GM18505 (cell line): ENCODE measurements around the gene TAP1.
"Not testable (repeated sequence)": the region's sequence is repeated elsewhere in the genome, so short reads cannot be mapped to it uniquely, and the experiment has no call there.

ENCODE experiments used
- ATAC-seq: cut with Tn5 transposase; IDR thresholded peaks from one replicate; pipeline ENCODE4 v1.9.1; 2021; ENCODE audit not compliant: unreplicated experiment
- POLR2A ChIP-seq: IDR thresholded peaks from 4 replicates; pipeline ENCODE4 v1.6.1; 2011; ENCODE audit warnings: borderline replicate concordance; ENCODE audit not compliant: insufficient read depth, insufficient read length; ENCODE audit errors: extremely low read depth

TAP1 gene, protein sequence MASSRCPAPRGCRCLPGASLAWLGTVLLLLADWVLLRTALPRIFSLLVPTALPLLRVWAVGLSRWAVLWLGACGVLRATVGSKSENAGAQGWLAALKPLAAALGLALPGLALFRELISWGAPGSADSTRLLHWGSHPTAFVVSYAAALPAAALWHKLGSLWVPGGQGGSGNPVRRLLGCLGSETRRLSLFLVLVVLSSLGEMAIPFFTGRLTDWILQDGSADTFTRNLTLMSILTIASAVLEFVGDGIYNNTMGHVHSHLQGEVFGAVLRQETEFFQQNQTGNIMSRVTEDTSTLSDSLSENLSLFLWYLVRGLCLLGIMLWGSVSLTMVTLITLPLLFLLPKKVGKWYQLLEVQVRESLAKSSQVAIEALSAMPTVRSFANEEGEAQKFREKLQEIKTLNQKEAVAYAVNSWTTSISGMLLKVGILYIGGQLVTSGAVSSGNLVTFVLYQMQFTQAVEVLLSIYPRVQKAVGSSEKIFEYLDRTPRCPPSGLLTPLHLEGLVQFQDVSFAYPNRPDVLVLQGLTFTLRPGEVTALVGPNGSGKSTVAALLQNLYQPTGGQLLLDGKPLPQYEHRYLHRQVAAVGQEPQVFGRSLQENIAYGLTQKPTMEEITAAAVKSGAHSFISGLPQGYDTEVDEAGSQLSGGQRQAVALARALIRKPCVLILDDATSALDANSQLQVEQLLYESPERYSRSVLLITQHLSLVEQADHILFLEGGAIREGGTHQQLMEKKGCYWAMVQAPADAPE

GRCh38 chr6:32853541-32854375 is at the start of gene TAP1, which contains the start of gene PSMB9:
Gene TAP1 (minus strand): TSS chr6:32853704. CDS start chr6:32853636, 68 bp downstream.
Gene PSMB9 (plus strand): TSS chr6:32854192. CDS start chr6:32854230, 38 bp downstream.
- TF ChIP-seq POLR2A: peak; percentile 98

GRCh38 chr6:32895006-32895345 is 41.5 kb upstream of the TAP1 start:
- peak; percentile 13 for ATAC-seq
- no peak for TF ChIP-seq POLR2A

More at GRCh38 chr6:32853541-32854375, at the start of gene TAP1, which contains the start of gene PSMB9:
- ATAC-seq: peak; percentile 80

- ATAC-seq: peak; percentile 93
- peak; percentile 88 for TF ChIP-seq POLR2A
Measured at GRCh38 chr6:32894085-32895005, 40.8 kb upstream of the TAP1 start.

DNA sequence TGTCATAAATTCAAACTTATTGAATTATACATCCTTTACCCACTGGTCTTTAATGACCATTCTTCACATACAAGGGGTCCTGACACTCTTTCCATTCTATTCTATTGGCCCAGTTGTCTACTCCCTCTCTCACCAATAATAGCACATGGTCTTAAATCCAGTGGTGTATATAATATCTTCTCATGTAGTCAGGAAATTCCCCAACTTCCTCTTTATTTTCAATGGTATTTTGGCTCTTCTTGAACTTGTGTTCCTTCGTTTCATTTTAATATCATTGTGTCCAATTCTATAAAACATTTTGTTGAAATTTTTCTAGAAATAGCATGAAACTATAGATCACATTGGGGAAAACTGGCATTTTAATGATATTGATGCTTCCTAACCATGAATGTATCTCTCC is 37.3 kb upstream of the TAP1 start:
- no peak for ATAC-seq
- no peak for TF ChIP-seq POLR2A

- ATAC-seq: no peak
- no peak for TF ChIP-seq POLR2A
Measured at GRCh38 chr6:32889533-32889932, 36.0 kb upstream of the TAP1 start.

GRCh38 chr6:32888576-32888975 is 35.1 kb upstream of the TAP1 start:
- ATAC-seq: no peak

DNA sequence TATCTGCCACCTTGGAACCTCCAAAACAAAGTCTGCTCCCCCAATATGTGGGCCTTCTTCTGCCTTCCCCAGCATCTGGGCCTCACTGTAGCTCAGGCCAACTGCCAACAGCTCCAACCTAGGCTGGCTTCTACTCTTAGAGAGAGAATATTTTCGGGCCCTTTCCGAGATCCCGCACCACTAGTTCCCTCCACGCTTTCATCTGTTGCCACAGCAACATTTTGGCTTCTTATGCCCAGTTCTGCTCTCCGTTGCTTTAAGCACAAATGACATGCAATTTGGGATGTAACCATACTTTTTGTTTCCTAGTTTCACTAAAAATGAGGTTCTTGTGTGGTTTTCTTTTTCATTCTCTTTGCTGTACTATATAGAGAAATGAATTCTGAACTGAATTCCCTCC is 34.1 kb upstream of the TAP1 start:
- no peak for ATAC-seq
- no peak for TF ChIP-seq POLR2A

More at GRCh38 chr6:32888576-32888975, 35.1 kb upstream of the TAP1 start:
- TF ChIP-seq POLR2A: no peak

DNA sequence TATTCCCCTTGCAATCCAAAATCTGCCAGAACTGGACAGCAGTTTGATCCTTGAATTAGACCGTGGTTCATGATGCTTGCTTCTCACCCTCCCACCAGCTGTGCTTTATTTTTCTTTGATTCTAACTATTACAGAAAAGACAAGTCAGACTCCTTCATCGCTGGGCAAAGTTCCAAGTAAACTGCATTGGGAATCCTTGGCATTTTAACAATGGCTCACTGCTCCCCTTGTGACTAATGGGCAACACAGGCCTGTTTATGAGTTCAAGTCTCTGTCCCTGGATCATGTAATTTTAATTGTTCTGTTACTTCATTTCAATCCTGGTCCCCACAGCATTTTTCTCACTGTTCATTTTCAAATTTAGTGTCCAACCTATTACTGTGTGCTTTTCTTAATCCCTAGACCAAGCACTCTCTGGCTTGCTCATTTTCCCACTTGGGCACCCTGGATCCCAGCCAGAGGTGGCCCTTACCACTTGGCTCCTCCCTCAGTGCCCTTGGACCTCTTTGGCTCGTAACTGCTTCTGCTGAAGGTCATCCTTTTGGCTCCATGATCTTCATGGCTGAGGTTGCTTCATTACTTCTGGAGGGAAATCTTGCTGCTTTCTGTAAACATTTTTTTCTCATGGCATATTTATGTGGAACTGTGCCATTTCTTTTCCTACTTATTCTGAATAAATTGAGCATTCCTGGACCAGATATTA is 33.3 kb upstream of the TAP1 start:
- no peak for ATAC-seq
- TF ChIP-seq POLR2A: no peak

DNA sequence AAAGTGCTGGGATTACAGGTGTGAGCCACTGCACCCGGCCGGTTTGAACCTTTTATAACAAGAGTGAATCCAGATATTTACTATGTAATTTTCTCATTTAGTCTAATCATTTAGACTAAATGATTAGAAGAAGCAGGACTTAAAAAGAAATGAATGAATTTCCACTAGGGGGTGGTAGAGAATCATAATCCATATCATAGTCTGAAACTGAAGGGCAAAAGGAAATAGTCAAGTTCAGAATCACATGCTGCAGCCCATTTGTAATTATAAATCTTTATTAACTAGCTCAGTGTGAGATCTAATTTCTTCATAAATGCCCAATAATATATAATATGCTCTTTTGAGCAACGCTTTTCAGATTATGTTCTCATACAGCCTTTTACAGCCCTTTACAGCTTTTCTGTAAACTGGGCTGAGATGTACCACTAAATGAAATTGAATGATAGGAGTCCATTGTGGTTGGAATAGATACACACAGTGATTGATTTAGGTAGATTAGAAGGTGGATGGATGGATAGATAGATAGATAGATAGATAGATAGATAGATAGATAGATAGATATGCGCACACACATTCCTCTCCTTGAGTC is 32.3 kb upstream of the TAP1 start:
- no peak for ATAC-seq
- TF ChIP-seq POLR2A: no peak

GRCh38 chr6:32883789-32884188 is 30.3 kb upstream of the TAP1 start:
- ATAC-seq: no peak
- TF ChIP-seq POLR2A: no peak

DNA sequence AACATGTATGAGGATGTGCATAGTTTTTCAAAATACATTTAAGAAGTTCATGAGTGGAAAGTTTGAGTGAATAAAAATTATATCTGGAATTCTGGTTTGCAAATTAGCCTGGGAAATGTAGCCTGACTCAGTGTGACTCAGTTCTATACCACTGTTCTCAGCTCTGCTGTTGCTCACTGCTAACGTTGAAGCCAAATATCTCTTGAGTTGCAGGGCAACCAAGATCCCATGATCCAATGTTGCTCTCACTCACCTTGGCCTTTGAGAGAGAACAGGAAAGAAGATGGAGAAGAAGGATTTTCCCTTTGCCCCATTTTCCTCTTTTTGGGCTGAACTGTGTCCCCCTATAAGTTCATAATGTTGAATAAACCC is 29.4 kb upstream of the TAP1 start:
- no peak for TF ChIP-seq POLR2A
- ATAC-seq: no peak

DNA sequence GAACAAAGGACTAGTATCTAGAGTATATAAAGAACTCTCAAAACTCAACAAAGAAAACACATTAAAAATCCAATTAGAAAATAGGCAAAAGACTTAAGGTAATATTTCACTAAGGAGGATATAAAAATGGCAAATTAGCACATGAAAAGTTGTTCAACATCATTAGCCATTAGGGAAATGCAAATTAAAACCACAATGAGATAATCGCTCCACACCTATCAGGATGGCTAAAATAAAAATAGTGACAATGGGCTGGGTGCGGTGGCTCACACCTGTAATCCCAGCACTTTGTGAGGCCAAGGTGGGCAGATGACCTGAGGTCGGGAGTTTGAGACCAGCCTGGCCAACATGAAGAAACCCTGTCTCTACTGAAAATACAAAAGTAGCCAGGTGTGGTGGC is 27.5 kb upstream of the TAP1 start:
- ATAC-seq: not testable (repeated sequence)

GRCh38 chr6:32879691-32880090 is 26.2 kb upstream of the TAP1 start:
- ATAC-seq: no peak
- TF ChIP-seq POLR2A: no peak
